Loucy (cell line): ENCODE results near the gene MRGPRE.

Experiments
- H2AFZ ChIP-seq: fragments of 200-600 bp; sonication (generic); 2 replicates; pipeline ENCODE4 v1.6.0; 2016; ENCODE audit warnings: antibody characterized with exemption, mild to moderate bottlenecking, low read length, moderate library complexity
- H3F3A ChIP-seq: fragments of 200-600 bp; 2 replicates; pipeline ENCODE4 v1.6.0; 2016; ENCODE audit warnings: antibody characterized with exemption, low read depth, mild to moderate bottlenecking
- H3K27me3 ChIP-seq: fragments of 200-600 bp; sonication (generic); 2 replicates; pipeline ENCODE4 v1.6.1; 2014; ENCODE audit warnings: low read length, mild to moderate bottlenecking; ENCODE audit not compliant: insufficient read depth, poor library complexity, severe bottlenecking
- H3K36me3 ChIP-seq: fragments of 200-600 bp; sonication (generic); 2 replicates; pipeline ENCODE4 v1.6.1; 2016; ENCODE audit warnings: low read length; ENCODE audit not compliant: insufficient read depth
- H3K4me1 ChIP-seq: fragments of 200-600 bp; sonication (generic); 2 replicates; pipeline ENCODE4 v1.5.1; 2014; ENCODE audit warnings: low read length, mild to moderate bottlenecking; ENCODE audit not compliant: insufficient read depth, poor library complexity, severe bottlenecking
- H3K4me2 ChIP-seq: fragments of 200-600 bp; sonication (generic); 2 replicates; pipeline ENCODE4 v1.6.0; 2014; ENCODE audit warnings: antibody characterized with exemption, low read length, low read depth, mild to moderate bottlenecking; ENCODE audit not compliant: poor library complexity, severe bottlenecking
- H3K4me3 ChIP-seq: fragments of 200-600 bp; sonication (generic); 2 replicates; pipeline ENCODE4 v1.5.1; 2014; ENCODE audit warnings: low read length, mild to moderate bottlenecking, mixed read lengths; ENCODE audit not compliant: poor library complexity, severe bottlenecking
- H3K79me2 ChIP-seq: fragments of 200-600 bp; sonication (generic); 2 replicates; pipeline ENCODE4 v1.6.1; 2014; ENCODE audit warnings: low read length; ENCODE audit not compliant: insufficient read depth
- H3K9ac ChIP-seq: fragments of 200-600 bp; sonication (generic); 2 replicates; pipeline ENCODE4 v1.6.0; 2014; ENCODE audit warnings: mild to moderate bottlenecking, low read depth, low read length, moderate library complexity; ENCODE audit not compliant: poor library complexity, severe bottlenecking
- H3K9me2 ChIP-seq: fragments of 200-600 bp; sonication (generic); replicated peaks from 2 replicates; pipeline ENCODE4 v1.6.1; 2016; ENCODE audit warnings: low read depth, low read length, mixed read lengths
- H3K9me3 ChIP-seq: fragments of 200-600 bp; sonication (generic); 2 replicates; pipeline ENCODE4 v1.6.1; 2014; ENCODE audit warnings: mild to moderate bottlenecking, antibody characterized with exemption, low read length, low read depth; ENCODE audit not compliant: insufficient read depth
- H4K20me1 ChIP-seq: fragments of 200-600 bp; sonication (generic); 2 replicates; pipeline ENCODE4 v1.6.0; 2014; ENCODE audit warnings: antibody characterized with exemption, low read length, mild to moderate bottlenecking; ENCODE audit not compliant: insufficient read depth, poor library complexity, severe bottlenecking
- EZH2phosphoT487 ChIP-seq: fragments of 200-600 bp; IDR thresholded peaks from 2 replicates; pipeline ENCODE4 v1.6.1; 2018; ENCODE audit warnings: antibody characterized with exemption, mild to moderate bottlenecking, moderate library complexity, borderline replicate concordance
- TF ChIP-seq, protein P1 (sequence below): fragments of 200-600 bp; sonication (generic); conservative IDR thresholded peaks from 2 replicates; pipeline ENCODE4 v1.5.1; 2014; ENCODE audit warnings: mild to moderate bottlenecking, antibody characterized with exemption, low read length

Gene MRGPRE

GRCh38 chr11:3207526-3208189, 24.6 kb downstream of the MRGPRE start:
- Histone ChIP-seq H3K4me1 (peaks cover 13% of the 10 kb centered on the region), H3K9ac (no peak overlapping the region), H3K4me2 (no peak overlapping the region), H3K9me3 (0 out of 2 replicates have a peak, but pooled peaks cover 3% of the 10 kb centered on the region), H3K79me2 (no peaks in the 10 kb centered on the region), H3K27me3 (no peaks in the 10 kb centered on the region), H3K9me2 (no peaks in the 10 kb centered on the region), H3K4me3 (no peak overlapping the region), H3F3A (no peaks in the 10 kb centered on the region), H4K20me1 (no peaks in the 10 kb centered on the region), H3K36me3 (no peaks in the 10 kb centered on the region), H2AFZ (no peak overlapping the region)
- no peak for TF ChIP-seq EZH2phosphoT487

GRCh38 chr11:3206922-3207204, 25.4 kb downstream of the MRGPRE start:
- no peaks in the 10 kb centered on the region for H3K36me3 ChIP-seq
- no peak overlapping the region for H3K4me3 ChIP-seq
- H2AFZ ChIP-seq, result no peak overlapping the region
- TF ChIP-seq EZH2phosphoT487, result no peak
- TF ChIP-seq, protein P1, sequence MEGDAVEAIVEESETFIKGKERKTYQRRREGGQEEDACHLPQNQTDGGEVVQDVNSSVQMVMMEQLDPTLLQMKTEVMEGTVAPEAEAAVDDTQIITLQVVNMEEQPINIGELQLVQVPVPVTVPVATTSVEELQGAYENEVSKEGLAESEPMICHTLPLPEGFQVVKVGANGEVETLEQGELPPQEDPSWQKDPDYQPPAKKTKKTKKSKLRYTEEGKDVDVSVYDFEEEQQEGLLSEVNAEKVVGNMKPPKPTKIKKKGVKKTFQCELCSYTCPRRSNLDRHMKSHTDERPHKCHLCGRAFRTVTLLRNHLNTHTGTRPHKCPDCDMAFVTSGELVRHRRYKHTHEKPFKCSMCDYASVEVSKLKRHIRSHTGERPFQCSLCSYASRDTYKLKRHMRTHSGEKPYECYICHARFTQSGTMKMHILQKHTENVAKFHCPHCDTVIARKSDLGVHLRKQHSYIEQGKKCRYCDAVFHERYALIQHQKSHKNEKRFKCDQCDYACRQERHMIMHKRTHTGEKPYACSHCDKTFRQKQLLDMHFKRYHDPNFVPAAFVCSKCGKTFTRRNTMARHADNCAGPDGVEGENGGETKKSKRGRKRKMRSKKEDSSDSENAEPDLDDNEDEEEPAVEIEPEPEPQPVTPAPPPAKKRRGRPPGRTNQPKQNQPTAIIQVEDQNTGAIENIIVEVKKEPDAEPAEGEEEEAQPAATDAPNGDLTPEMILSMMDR, result no peak
- no peaks in the 10 kb centered on the region for H3K27me3 ChIP-seq
- H4K20me1 ChIP-seq, result no peaks in the 10 kb centered on the region
- no peaks in the 10 kb centered on the region for H3F3A ChIP-seq
- no peak overlapping the region for H3K9ac ChIP-seq
- no peaks in the 10 kb centered on the region for H3K79me2 ChIP-seq
- no peaks in the 10 kb centered on the region for H3K9me2 ChIP-seq
- H3K4me1 ChIP-seq, result peaks cover 21% of the 10 kb centered on the region
- 0 out of 2 replicates have a peak, but pooled peaks cover 3% of the 10 kb centered on the region for H3K9me3 ChIP-seq
- no peak overlapping the region for H3K4me2 ChIP-seq

- TF ChIP-seq, protein P1, result no peak
- no peak for TF ChIP-seq EZH2phosphoT487
- Histone ChIP-seq H3K9ac (no peak overlapping the region), H3K9me2 (no peaks in the 10 kb centered on the region), H3K27me3 (no peaks in the 10 kb centered on the region), H3K36me3 (no peaks in the 10 kb centered on the region), H3F3A (no peaks in the 10 kb centered on the region), H3K4me2 (no peak overlapping the region), H3K4me1 (peaks cover 24% of the 10 kb centered on the region), H3K79me2 (no peaks in the 10 kb centered on the region), H4K20me1 (no peaks in the 10 kb centered on the region), H3K4me3 (no peak overlapping the region), H3K9me3 (0 out of 2 replicates have a peak, but pooled peaks cover 3% of the 10 kb centered on the region), H2AFZ (no peak overlapping the region)
Observed at GRCh38 chr11:3206156-3206921, 25.9 kb downstream of the MRGPRE start.
